GM19351 (cell line): Measurements from ENCODE around the gene F5.
"Not testable (repeated sequence)": the region's sequence is repeated elsewhere in the genome, so short reads cannot be mapped to it uniquely, and the experiment has no call there.

Experiments used
- ATAC-seq: cut with Tn5 transposase; IDR thresholded peaks from one replicate; pipeline ENCODE4 v1.9.1; 2021; ENCODE audit warnings: mild to moderate bottlenecking, moderate library complexity; ENCODE audit not compliant: unreplicated experiment

The F5 gene

GRCh38 chr1:169546087-169546995 lies 39.9 kb downstream of the F5 start:
- peak; percentile 77 for ATAC-seq

DNA sequence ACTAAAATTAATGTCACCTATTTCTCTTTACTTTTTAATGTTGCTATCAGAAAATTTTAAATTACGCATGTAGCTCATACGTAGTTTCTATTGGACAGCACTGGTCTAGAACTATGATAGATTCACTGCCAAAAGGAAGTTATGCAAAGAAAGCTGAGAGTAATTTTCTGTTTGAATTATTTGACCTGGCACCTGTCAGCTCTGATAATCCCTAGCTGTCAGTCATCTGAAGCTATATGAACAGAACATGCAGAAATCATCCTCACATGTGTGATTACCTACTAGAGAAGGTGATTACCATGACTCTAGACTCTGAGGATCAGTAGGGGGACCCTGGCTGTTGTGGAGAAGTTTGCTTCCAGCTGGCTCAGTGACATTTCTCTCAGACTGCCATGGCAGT lies 40.8 kb downstream of the F5 start:
- no peak for ATAC-seq

- ATAC-seq: no peak
These were observed 47.0 kb downstream of the F5 start for GRCh38 chr1:169538998-169539871.

GRCh38 chr1:169534653-169535052 lies 51.6 kb downstream of the F5 start:
- ATAC-seq: no peak

GRCh38 chr1:169533528-169534190 lies 52.6 kb downstream of the F5 start:
- ATAC-seq: not testable (repeated sequence)

- no peak for ATAC-seq
These were observed 55.8 kb downstream of the F5 start for GRCh38 chr1:169530448-169530847.

- ATAC-seq: no peak
These were observed 57.1 kb downstream of the F5 start for GRCh38 chr1:169529068-169529642.

DNA sequence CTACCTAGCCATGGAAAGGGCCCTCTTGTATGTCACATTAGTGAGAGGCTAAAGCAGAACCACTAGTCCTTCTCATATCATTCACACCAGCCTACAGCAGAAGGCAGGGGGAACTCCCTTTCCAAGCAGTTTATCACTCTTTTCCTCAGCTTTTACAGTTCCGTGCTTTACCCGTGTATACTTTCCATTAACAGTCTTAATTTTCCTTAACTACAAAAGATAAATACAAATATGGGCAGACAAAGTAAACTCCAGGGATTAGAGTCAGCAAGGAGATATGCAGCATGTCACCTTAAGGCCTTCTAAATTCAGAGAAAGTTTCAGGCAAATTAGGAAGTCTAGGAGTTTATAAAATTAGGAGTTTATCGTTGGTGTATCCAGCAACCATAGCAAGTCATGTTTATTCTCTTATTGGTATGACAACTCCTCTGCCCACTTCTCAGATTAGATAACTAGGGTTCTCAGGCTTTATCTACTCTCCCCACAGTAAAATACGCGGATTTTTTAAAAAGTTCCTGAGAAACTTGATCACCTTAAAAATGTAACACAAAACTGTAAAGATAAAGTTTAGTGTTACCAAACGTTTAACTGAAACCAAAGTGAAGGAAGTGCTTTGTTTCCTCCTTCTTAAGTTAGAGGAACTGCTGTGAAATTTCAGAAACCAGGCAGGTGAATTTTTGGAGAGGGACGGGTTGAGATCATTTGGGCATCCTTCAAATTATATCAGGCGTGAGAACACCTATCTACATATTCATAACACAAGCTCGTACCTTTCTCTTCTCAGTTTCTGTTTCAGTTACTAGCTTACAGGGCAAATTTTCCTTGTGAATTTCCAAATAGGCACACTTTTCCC lies 57.8 kb downstream of the F5 start:
- ATAC-seq: no peak

GRCh38 chr1:169527451-169528214 lies 58.6 kb downstream of the F5 start:
- no peak for ATAC-seq

DNA sequence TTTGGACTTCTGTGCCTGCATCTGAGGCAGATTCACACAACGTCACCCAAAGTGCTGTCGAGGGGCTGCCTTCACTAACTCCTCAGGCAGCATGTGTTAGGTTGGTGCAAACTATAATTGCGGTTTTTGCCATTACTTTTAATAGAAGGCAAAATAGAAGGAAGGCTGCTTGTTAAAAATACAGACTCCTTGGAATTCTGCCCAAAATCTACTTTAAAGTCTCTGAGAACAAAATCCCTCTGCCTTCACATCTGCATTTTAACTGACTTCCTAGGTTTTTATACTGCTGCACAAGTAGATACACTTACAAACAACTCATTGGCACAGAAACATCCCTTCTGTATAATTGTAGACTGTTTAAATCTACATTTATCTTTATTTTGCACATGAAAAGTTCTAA lies 59.3 kb downstream of the F5 start:
- no peak for ATAC-seq

- no peak for ATAC-seq
These were observed 60.0 kb downstream of the F5 start for GRCh38 chr1:169526120-169526832.

GRCh38 chr1:169525391-169525790 lies 60.9 kb downstream of the F5 start:
- no peak for ATAC-seq

DNA sequence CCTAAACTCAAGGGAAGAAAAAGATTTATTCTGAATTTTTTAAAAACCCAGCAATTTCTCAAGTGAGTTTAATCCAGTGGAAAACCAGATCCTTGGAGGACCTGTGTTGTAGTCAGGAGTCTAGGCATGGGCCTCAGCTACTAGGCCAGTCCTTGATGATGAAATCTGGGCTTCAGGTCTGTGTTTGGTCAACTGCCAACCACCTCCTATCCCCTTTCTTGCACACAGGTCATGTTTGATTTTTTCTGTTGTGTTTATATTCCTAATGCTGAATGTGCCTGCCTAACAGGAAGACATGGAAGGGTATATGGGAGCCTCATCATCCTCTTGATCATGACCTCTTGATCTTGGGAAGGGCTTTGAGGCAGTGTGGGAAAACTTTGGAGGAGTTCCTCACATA lies 62.4 kb downstream of the F5 start:
- no peak for ATAC-seq

DNA sequence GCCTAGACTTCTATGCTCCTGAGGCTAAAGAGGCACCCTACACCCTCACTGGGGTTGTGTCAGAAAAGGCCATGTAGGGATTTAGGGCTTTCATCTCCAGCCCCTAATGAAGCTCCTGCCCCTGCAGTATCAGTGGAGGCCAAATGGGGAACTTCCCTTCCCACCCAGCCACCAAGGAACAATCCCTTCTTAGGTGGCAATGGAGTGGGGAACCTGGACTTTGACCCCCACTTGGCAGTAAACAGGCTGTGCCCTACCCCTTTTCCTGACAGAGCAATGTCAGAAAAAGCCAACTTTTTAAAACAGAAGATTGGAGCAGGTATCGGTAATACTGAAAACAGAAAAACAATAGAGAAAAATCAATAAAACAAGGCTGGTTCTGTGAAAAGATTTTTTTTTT lies 65.1 kb downstream of the F5 start:
- ATAC-seq: no peak

DNA sequence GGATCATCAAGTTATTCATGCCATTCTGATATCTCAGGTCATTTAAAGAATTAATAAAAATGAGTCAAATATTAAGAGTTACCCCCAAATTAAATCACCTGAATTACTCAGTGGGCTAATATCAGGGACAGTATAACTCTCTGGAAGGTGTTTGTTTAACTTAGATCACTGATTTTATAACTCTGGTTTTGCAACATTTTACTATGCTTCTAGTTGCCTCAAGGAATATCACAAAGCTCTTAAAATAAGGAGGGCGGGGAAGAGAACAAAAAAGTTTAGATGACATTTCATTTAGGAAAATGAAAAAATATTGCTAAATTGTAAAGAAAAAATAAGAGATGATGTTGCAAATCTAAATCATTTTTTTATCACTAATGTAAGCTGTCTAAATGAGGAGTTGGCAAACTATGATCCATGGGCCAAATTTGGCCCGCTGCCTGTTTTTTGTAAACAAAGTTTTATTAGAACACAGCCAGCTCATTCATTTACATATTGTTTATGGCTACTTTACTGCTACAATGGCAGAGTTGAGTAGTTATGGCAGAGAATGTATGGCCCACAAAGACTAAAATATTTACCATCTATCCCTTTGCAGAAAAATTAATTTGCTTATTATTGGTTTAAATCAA lies 68.6 kb downstream of the F5 start:
- ATAC-seq: no peak

DNA sequence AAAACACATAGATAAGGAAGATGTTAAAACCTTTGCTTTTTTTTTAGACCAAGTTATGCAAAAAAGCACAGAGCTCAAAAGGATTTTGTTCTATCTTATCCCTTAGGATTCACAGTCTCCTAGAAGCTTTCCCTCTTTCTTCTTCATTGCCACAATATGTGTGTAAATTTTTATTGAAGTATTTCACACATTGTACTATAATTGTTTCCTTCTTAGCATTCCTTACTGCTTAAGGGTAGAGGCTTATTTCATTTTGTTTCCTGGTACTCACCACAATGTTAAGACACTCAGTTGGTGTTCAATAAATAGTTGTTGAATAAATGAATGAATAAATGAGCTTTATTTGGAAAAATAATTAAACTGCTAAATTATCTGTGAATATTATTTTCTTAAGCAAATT lies 70.6 kb downstream of the F5 start:
- ATAC-seq: no peak

- ATAC-seq: no peak
These were observed 71.6 kb downstream of the F5 start for GRCh38 chr1:169514566-169515270.

- no peak for ATAC-seq
These were observed 73.1 kb downstream of the F5 start for GRCh38 chr1:169513208-169513607.
